HL-60/S4 treated with phorbol 12-myristate 13-acetate at 8.2 ng/mL for 4 days and 3 days (cell line): ENCODE data around the gene ZBTB8OS.
"Not testable (repeated sequence)": the region's sequence is repeated elsewhere in the genome, so short reads cannot be mapped to it uniquely, and the experiment has no call there.

ENCODE experiments used
- in situ Hi-C: fragments of 300-500 bp; cut with MboI; formaldehyde crosslinking; loops from 2 replicates; pipeline ENCODE4 v1.15.0; 2022; ENCODE audit warnings: low sequenced_read_pairs

Gene ZBTB8OS

DNA sequence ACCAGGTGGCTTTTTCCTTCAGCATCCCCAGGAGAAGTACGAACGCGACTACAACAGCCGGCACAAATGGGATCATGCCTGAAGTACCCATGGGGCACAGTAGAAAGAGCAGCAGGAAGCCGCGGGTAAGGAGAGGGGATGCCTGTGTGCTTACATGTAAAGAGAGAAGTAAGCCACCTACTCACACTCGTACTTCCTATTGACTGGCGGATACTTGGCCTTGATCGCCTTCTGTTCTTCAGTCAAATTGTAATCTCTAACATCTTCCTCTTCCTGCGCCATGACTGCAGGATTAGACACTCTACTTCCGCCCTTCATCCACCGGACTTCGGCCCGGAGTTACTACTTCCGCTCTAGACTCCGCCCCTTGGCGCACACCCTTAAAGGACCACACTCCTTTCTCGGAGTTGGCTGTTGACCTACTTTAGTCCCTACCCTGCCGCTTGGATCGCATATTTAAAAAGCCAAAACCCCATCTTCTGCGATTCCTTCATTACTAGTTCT, at the start of gene ZBTB8OS:
TSS of gene ZBTB8OS (minus strand) at position 303 of the 504 bp plus-strand sequence. CDS start at position 282, 21 bp downstream.
- in situ Hi-C loops = no loop called here

- in situ Hi-C loops = not testable (repeated sequence)
These were observed 46.6 kb upstream of the ZBTB8OS start for GRCh38 chr1:32696996-32697395.

DNA sequence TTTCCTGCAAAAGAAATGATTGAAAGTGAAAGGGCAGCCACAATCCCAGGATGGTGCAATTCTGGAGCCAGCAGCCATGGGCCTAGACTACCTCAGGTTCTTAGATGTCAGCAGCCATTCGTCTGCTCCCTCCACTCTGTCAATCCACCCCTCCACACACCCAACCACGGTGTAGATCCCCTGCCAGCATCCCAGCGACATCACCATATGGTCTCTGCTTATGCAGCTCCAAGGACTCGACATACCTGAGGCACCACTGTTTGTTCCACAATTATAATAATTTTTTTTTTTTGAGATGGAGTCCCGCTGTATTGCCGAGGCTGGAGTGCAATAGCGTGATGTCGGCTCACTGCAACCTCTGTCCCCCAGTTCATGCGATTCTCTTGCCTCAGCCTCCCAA, 45.7 kb upstream of the ZBTB8OS start:
- in situ Hi-C loops = no loop called here

GRCh38 chr1:32695098-32695904, 45.0 kb upstream of the ZBTB8OS start:
- in situ Hi-C loops = no loop called here

- in situ Hi-C loops = no loop called here
These were observed 43.3 kb upstream of the ZBTB8OS start for GRCh38 chr1:32693455-32694174.

DNA sequence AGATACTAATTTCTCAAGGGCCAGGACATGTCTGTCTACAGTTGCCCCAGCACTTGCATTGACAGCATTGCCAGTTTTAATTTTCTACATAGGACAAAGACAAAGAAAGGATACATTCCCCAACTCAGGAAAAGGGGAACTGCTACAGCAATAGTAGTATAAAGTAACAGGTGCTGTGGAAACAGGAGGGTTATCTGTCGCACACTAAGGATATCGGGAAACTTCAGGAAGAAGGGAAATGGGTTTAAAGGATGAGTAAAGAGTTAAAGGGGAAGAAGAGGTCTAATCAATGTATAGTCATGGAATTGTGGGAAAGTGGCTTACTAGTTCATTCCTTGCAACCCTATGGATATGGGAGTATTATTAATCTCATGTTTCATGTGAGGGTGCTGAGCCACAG, 36.0 kb upstream of the ZBTB8OS start:
- in situ Hi-C loops = no loop called here

DNA sequence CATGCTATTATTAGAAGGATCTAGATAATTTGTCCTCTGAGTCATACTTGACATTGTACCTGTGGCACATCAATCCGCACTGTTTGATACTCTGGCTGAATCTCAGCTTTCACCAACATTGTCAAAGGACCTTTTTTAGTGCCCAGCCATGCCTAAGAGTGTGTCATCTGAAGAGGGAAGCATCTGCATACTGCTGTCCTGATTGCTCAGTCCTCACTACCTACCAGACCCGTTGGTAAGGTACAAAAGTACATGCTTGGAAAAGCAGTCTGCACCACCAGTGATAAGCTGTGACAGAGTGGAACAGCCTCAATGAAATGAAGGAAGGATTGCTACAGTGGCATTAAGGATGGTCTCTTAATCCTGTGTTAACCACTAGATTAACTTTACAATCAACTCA, 35.1 kb upstream of the ZBTB8OS start:
- in situ Hi-C loops = no loop called here

GRCh38 chr1:32684167-32684811, 33.9 kb upstream of the ZBTB8OS start:
- in situ Hi-C loops = no loop called here

DNA sequence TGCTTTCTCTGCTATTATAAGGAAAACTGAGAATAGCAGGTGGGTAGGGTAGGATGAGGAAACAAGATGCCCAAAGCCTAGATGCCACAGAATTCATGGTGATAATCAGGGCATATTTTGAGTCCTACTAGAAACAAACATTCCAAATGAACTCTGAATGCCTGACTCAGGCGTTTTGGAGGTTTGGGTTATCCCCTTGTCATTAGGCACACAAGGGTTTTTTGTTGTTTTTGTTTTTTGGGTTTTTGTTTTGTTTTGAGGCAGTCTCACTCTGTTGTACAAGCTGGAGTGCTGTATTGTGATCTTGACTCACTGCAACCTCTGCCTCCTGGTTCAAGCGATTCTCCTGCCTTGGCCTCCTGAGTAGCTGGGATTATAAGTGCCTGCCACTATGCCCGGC, 33.0 kb upstream of the ZBTB8OS start:
- in situ Hi-C loops = no loop called here

GRCh38 chr1:32681999-32682398, 31.6 kb upstream of the ZBTB8OS start:
- in situ Hi-C loops = no loop called here

DNA sequence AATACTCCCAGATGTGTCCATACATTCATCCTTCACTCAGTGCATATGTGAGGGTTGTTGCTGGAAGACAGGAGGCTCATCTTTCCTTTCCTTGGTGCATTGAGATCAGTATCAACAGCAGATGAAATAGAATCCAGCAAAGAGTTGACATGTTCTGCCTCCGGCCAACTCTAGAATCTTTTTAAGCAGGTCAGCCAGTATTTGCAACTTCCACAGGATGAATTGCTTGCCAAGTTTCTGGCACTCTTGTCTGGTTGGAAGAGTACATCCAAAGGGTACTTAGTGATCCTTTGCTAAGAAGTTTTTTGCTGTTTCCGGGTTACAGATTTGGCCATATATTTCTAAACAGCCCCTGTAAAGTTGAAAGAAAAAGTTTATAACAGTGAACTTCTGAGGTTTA, 31.2 kb upstream of the ZBTB8OS start:
- in situ Hi-C loops = no loop called here

- in situ Hi-C loops = no loop called here
These were observed 30.3 kb upstream of the ZBTB8OS start for GRCh38 chr1:32680642-32681041.

DNA sequence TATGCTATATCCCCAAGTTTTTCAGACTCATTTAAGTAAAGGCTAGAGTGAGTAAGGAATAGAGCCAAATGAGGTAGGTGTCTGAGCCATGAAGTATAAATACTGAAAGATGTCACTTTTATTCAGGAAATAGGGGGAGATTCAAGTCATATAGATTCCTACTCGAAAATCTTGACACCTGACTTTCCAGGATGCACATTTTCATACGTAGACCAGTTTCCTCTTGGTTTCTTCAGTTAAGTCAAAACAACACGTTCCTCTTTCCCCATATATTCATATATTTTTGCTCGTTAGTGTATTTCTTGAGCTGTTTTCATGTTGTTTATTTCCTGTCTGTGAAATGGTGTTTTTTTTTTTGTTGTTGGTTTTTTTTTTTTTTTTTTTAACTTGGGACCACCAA, 29.6 kb upstream of the ZBTB8OS start:
- in situ Hi-C loops = not testable (repeated sequence)

- in situ Hi-C loops = no loop called here
These were observed 26.6 kb upstream of the ZBTB8OS start for GRCh38 chr1:32676945-32677344.

DNA sequence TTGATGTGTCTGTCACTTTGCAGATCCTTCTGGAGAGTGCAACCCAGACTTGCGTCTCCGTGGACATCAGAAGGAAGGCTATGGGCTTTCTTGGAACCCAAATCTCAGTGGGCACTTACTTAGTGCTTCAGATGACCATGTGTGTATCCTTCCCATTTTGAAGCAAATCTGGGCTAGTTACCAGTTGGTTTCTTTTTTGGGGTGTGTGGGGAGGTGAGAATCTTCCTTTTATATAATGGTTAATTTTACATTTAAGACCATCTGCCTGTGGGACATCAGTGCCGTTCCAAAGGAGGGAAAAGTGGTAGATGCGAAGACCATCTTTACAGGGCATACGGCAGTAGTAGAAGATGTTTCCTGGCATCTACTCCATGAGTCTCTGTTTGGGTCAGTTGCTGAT, 18.4 kb upstream of the ZBTB8OS start:
- in situ Hi-C loops = not testable (repeated sequence)

- in situ Hi-C loops = no loop called here
These were observed 16.7 kb upstream of the ZBTB8OS start for GRCh38 chr1:32666901-32667566.

DNA sequence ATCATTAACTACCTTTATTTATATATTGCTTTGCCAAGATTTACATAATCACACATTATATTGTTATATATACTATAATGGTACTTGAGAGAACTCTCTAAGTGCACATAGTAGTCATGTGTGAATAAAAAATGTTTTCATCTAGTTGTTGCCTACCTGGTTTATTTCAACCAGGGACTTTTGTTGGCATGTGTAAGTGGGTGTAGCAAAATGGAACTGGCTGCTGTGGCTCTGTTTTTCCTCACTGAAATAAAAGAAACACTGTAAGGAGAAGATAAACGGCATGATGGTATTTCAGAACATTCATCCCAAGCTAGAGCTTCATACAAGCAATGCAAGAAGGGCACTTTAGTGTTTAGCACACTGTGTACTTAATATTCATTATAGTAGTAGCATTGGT, 15.6 kb upstream of the ZBTB8OS start:
- in situ Hi-C loops = no loop called here

DNA sequence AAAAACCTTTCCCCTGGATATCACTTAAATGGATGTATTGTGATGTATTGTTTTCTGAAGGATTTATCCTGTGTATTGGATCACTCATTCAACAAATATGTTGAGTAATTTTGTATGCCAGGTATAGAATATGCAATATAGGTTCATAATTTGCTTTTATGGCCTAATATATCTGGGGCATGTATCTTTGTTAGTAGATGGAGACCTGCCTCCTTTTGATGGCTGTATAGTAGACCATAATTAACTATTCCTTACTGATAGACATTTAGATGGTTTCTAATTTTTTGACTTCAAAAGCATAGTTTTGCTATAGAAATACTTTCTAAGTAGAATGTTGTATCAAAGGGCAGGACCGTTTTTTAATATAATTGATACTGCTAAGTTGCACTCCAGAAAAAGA, 9.2 kb upstream of the ZBTB8OS start:
- in situ Hi-C loops = no loop called here

GRCh38 chr1:32652244-32652962, 2.1 kb upstream of the ZBTB8OS start:
- in situ Hi-C loops = no loop called here

GRCh38 chr1:32651461-32652073, 1.2 kb upstream of the ZBTB8OS start:
- in situ Hi-C loops = no loop called here
